ENCODE data around the gene BANF2. TPM values are rescaled to one million over a fixed set of nuclear protein-coding genes. Genes with fewer than 3 reads are reported as not detected.

BANF2 gene
- total RNA-seq, 1 donor from 2014 or later: not detected

DNA sequence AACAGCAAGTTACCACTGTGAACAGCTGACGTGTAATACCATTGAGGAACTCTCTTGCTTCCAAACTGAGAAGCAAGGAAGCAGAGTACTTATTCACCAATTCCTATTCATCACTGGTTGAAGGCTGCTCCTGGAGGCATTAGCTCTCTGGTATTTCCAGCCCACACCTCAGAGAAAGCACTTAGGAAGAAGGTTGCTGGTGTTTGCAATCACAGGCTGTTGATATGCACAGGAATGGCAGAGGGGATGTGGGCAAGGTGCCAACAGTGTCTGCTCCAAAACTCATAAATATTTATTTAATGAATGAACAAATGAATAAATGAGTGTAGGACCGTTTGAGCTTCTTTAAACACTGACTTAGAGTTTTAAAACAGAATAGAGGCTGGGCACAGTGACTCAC, 10.8 kb upstream of the BANF2 start:
- no peak for DNase-seq (ENCODE audit: low read depth)
- H3K36me3 ChIP-seq (ENCODE audit: control insufficient read depth, insufficient read depth, low read length): no peaks in the 10 kb centered on the region
- H3K4me3 ChIP-seq (ENCODE audit: low read depth, low read length): no peak overlapping the region
- peaks cover 21% of the 10 kb centered on the region for H3K27me3 ChIP-seq (ENCODE audit: control insufficient read depth, insufficient read depth, low read length)
- TF ChIP-seq, protein P1, sequence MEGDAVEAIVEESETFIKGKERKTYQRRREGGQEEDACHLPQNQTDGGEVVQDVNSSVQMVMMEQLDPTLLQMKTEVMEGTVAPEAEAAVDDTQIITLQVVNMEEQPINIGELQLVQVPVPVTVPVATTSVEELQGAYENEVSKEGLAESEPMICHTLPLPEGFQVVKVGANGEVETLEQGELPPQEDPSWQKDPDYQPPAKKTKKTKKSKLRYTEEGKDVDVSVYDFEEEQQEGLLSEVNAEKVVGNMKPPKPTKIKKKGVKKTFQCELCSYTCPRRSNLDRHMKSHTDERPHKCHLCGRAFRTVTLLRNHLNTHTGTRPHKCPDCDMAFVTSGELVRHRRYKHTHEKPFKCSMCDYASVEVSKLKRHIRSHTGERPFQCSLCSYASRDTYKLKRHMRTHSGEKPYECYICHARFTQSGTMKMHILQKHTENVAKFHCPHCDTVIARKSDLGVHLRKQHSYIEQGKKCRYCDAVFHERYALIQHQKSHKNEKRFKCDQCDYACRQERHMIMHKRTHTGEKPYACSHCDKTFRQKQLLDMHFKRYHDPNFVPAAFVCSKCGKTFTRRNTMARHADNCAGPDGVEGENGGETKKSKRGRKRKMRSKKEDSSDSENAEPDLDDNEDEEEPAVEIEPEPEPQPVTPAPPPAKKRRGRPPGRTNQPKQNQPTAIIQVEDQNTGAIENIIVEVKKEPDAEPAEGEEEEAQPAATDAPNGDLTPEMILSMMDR (IDR thresholded peaks at IDR 0.05; ENCODE audit: insufficient read depth, low read length, poor library complexity, severe bottlenecking): no peak

DNA sequence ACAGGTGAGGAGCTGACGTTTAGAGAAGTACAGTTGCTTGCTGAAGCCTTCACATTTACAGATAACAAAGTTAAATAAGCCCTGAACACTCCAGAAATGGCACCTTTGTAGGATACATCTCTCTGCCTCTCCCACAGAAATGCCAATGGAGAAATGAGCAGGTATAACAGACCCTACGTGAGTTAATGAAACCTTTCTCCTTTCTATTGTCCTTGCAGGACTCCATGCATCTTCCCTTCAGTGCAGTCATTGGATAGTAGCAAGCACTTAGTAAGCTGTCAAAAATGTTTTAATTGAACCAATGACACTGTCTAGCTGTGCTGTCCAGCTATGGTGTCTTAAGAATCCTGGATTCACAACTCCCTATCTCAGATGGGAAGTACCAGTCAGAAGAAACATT, 9.6 kb upstream of the BANF2 start:
- TF ChIP-seq, protein P1 (IDR thresholded peaks at IDR 0.05; ENCODE audit: insufficient read depth, low read length, poor library complexity, severe bottlenecking): no peak
- DNase-seq (ENCODE audit: low read depth): no peak
- peaks cover 11% of the 10 kb centered on the region for H3K27me3 ChIP-seq (ENCODE audit: control insufficient read depth, insufficient read depth, low read length)

DNA sequence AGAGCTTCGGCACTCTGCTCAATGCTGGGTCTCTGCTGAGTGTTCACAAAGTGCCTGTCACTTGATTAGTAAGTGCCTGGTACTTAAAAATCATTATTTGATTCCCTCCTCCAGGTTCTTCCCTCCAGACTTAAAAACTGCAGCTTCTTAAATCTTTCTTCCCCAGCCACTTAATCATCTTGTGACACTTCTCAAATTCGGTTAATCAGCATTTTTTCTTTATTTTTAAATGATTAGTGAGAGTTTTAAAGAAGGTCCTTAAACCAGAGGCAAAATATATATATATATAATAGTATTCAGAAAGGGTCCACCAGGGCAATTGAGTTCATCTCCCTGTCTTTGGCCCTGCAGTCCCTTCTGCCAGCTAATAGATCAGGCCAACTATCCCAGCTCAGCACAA, 8.0 kb upstream of the BANF2 start:
- DNase-seq (ENCODE audit: low read depth): no peak
- no peak overlapping the region for H3K4me3 ChIP-seq (ENCODE audit: low read depth, low read length)
- H3K27me3 ChIP-seq (ENCODE audit: control insufficient read depth, insufficient read depth, low read length): peaks cover 1% of the 10 kb centered on the region
- no peaks in the 10 kb centered on the region for H3K36me3 ChIP-seq (ENCODE audit: control insufficient read depth, insufficient read depth, low read length)
- TF ChIP-seq, protein P1 (IDR thresholded peaks at IDR 0.05; ENCODE audit: insufficient read depth, low read length, poor library complexity, severe bottlenecking): no peak

More for the DNA sequence above, 9.6 kb upstream of the BANF2 start:
- Histone ChIP-seq H3K4me3 (ENCODE audit: low read depth, low read length) (no peak overlapping the region), H3K36me3 (ENCODE audit: control insufficient read depth, insufficient read depth, low read length) (no peaks in the 10 kb centered on the region)

DNA sequence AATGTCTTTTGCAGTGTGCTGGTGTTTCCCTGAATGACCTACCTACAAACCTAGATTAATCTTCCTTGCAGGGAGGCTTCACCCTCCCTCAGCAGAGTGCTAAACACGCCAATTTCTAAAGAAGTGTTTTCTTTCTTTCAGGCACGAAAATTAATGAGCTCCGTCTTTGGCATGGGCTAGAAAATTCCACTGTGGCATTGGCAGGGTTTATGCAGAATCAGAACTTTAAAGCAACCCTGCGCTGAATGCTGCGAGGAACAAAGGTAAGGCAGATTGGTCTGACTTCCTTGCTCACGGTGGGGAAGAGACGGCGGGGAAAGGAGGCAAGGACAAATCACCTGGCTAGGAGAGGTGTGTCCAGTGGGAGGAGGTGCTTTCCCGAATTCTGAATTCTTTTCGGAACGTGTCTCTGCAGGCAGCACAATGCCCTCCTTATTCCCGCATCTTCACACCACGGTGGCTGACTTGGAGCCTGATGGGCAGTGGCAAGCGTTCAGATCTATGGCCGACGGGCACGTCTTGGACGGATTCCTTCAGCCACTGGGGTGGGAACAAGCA, 6.2 kb upstream of the BANF2 start:
- Histone ChIP-seq H3K36me3 (ENCODE audit: control insufficient read depth, insufficient read depth, low read length) (no peaks in the 10 kb centered on the region), H3K27me3 (ENCODE audit: control insufficient read depth, insufficient read depth, low read length) (no peaks in the 10 kb centered on the region), H3K4me3 (ENCODE audit: low read depth, low read length) (no peak overlapping the region)
- TF ChIP-seq, protein P1 (IDR thresholded peaks at IDR 0.05; ENCODE audit: insufficient read depth, low read length, poor library complexity, severe bottlenecking): no peak
- DNase-seq (ENCODE audit: low read depth): no peak

DNA sequence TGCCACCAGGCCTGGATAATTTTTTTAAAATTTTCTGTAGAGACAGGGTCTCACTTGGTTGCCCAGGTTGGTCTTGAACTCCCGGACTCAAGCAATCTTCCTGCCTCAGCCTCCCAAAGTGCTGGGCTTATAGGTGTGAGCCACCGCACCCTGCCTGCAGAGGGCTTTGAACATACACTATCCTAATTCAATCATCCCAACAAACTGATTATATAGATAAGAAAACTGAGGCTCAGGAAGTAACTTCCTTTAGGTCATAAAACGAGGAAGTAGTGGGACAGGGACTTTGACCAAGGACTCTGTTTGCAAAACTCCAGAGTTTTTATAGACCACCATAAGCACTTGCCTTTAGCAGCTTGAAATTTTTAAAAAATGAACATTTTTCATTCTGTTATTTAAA, 5.0 kb upstream of the BANF2 start:
- Histone ChIP-seq H3K36me3 (ENCODE audit: control insufficient read depth, insufficient read depth, low read length) (no peaks in the 10 kb centered on the region), H3K4me3 (ENCODE audit: low read depth, low read length) (no peak overlapping the region)

More for the DNA sequence above, 5.0 kb upstream of the BANF2 start:
- DNase-seq (ENCODE audit: low read depth): no peak
- no peaks in the 10 kb centered on the region for H3K27me3 ChIP-seq (ENCODE audit: control insufficient read depth, insufficient read depth, low read length)
- TF ChIP-seq, protein P1 (IDR thresholded peaks at IDR 0.05; ENCODE audit: insufficient read depth, low read length, poor library complexity, severe bottlenecking): no peak

All from kidney epithelial cell (primary cell).